Choroid plexus epithelial cell (primary cell): ENCODE measurements around the gene TNS1.

ENCODE experiments used
- DNase-seq: peaks from one replicate; pipeline ENCODE4 v3.0.0-alpha.2; 2010; ENCODE audit warnings: low read depth
- H3K4me3 ChIP-seq: 2 replicates; pipeline ENCODE4 v1.5.1; 2011; ENCODE audit warnings: low read depth, mild to moderate bottlenecking, control low read depth, low read length, moderate library complexity
- CTCF ChIP-seq: conservative IDR thresholded peaks from 2 replicates; pipeline ENCODE4 v1.5.1; 2011; ENCODE audit warnings: low read depth, mild to moderate bottlenecking, control low read depth, inconsistent platforms, low read length, moderate library complexity

TNS1 gene

GRCh38 chr2:217853961-217854360, 148.8 kb downstream of the TNS1 start:
- no peak overlapping the region for H3K4me3 ChIP-seq
- DNase-seq: no peak
- TF ChIP-seq CTCF: no peak

- peak; percentile 36 for DNase-seq
- no peak overlapping the region for H3K4me3 ChIP-seq
- TF ChIP-seq CTCF: no peak
These were observed 149.4 kb downstream of the TNS1 start for GRCh38 chr2:217853301-217853881.

GRCh38 chr2:217852555-217853211, 150.1 kb downstream of the TNS1 start:
- DNase-seq: no peak
- TF ChIP-seq CTCF: no peak
- no peak overlapping the region for H3K4me3 ChIP-seq

GRCh38 chr2:217851191-217852020, 151.4 kb downstream of the TNS1 start:
- DNase-seq: peak; percentile 71
- H3K4me3 ChIP-seq: no peak overlapping the region
- no peak for TF ChIP-seq CTCF

GRCh38 chr2:217849154-217849975, 153.4 kb downstream of the TNS1 start:
- no peak overlapping the region for H3K4me3 ChIP-seq
- no peak for DNase-seq
- TF ChIP-seq CTCF: no peak

GRCh38 chr2:217848351-217848957, 154.3 kb downstream of the TNS1 start:
- no peak for TF ChIP-seq CTCF
- no peak overlapping the region for H3K4me3 ChIP-seq
- DNase-seq: no peak
